KBM-7 (cell line): ENCODE measurements around the gene SEPTIN7.
"Not testable (repeated sequence)": the region's sequence is repeated elsewhere in the genome, so short reads cannot be mapped to it uniquely, and the experiment has no call there.

Experiments used
- DNase-seq: peaks from one replicate; pipeline ENCODE4 v3.0.0-alpha.2; 2015
- in situ Hi-C: fragments of 300-500 bp; cut with MboI; formaldehyde crosslinking; loops from 2 replicates; pipeline ENCODE4 v1.14.3; 2020; ENCODE audit warnings: low sequenced_read_pairs, low pct_unique_long_range_greater_than_20kb, mixed read lengths

Gene SEPTIN7

DNA sequence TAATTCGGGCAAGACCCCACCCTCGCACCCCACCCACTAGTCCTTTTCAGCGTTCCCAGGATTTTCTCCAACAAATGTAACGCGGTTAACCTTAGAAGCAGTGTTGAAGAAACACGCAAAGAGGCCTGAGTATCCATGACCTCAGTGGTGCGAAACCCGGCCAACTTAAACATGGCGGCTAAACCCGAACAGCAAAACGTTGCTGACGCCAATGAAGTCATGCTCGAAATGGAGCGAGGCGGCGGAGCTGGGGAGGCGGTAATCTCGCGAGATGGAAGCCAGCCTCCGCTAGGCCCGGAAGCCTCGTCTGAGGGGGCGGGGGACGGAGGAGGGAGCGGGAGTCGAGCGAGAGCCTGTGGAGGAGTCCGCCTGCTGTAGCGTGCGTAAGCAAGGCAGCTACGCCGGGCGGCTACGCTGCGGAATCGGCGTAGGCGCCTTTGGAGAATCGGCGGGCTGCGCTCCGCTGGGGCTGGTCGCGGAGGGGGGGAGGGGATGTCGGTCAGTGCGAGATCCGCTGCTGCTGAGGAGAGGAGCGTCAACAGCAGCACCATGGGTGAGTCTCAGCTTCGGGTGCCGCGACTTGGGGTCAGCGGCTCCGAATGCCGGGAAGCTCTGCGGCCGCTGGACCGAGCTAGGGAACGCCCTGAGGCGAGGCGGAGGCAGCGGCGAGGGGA, at the start of gene SEPTIN7:
Gene SEPTIN7, plus strand, starts transcription at position 340 of the 674 bp plus-strand sequence. Its CDS starts 153 bp downstream, at position 493.
- DNase-seq = peak; percentile 99
- in situ Hi-C loops = no loop called here

DNA sequence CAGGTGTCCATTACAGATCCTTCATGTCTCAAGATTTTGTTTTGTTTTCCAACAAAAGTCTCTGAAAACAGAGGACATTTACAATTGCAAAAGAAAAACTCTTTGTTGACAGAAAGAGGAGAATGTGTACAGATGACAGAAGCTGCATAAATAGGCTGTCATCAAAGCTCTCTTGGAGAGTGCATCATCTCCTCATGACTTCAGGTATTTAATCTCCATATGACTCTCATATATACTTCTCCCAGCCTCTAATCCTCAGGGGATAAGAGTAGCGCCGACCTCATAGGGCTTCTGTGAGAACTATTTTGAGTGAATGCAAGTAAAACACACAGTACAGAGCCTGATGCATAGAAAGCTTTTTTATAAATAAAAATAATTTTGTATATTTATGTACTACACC, 48.1 kb upstream of the SEPTIN7 start:
- DNase-seq = no peak
- in situ Hi-C loops = no loop called here

- in situ Hi-C loops = no loop called here
- DNase-seq = no peak
Measured at GRCh38 chr7:35753761-35754603, 46.9 kb upstream of the SEPTIN7 start.

DNA sequence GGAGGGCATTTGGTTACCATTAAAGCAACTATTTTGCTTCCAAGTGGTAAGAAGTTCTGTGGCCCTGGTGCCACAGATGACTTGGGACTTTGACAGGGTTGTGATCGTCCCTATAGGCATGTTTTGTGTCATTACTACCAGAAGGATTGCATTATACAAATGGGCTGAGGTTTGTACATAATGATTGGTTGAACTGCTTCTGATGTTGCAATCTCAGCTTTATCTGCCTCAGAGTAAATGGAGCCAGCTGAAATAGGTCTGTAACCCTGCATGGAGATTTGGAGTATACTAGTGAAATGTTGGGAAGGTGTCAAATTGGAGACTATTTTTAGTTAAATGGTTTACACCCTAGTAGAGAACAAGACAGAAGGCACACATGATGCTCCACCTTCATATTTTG, 46.1 kb upstream of the SEPTIN7 start:
- DNase-seq = no peak
- in situ Hi-C loops = no loop called here

GRCh38 chr7:35755711-35756110, 45.1 kb upstream of the SEPTIN7 start:
- in situ Hi-C loops = no loop called here
- no peak for DNase-seq

- in situ Hi-C loops, DNase-seq: not testable (repeated sequence)
Measured at GRCh38 chr7:35756453-35756852, 44.4 kb upstream of the SEPTIN7 start.

DNA sequence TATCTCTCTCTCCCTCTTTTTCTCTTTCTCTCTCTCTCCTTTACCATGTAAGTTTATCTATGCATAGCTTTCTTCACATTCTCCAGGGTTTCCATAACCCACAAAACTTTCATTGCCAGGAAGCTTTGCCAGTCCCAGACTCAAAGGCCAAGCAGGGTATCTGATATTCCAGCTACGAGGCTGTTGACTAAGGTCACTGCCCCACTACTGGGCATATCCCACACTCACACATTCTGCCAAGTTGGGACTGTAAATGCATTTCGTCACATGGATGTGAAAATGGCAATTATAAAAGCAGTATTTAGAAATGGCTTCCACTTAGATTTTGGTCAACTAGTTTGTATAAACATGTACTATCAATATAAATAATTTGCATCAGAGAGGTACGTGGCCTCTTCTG, 43.3 kb upstream of the SEPTIN7 start:
- DNase-seq = no peak
- in situ Hi-C loops = no loop called here

- peak; percentile 92 for DNase-seq
- in situ Hi-C loops = no loop called here
Measured at GRCh38 chr7:35758421-35758820, 42.4 kb upstream of the SEPTIN7 start.

DNA sequence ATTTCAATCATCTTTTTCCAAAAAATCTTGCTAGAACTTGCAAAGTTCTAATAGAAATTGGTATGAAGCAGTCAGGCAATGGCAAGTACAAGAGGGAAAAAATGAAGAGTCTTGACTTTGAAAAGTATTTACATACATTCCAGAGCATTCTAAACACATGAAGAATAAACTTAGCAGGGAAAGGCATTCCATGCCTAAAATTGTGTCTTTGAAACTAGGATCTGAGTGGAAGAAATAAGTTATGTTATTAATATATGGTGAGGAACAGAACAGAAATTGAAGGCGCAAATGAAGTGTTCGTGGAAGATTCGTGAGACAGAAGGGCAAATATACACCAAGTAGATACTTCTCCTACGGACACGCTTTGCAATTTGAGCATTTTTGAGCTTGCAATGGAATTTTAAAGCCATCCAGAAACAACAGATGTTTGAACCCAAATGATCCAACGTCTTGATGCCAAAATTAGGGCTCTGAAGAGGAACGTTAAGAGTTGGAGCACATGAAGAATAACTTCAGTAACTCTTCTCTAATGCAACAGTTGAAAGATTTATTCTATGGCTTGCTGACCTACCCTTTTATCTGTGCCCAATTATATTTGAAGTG, 40.6 kb upstream of the SEPTIN7 start:
- DNase-seq = no peak
- in situ Hi-C loops = no loop called here

GRCh38 chr7:35761871-35762677, 38.8 kb upstream of the SEPTIN7 start:
- peak; percentile 85 for DNase-seq
- in situ Hi-C loops = no loop called here

GRCh38 chr7:35762781-35763180, 38.1 kb upstream of the SEPTIN7 start:
- in situ Hi-C loops = no loop called here
- no peak for DNase-seq

- DNase-seq = no peak
- in situ Hi-C loops = no loop called here
Measured at GRCh38 chr7:35768346-35768745, 32.5 kb upstream of the SEPTIN7 start.

DNA sequence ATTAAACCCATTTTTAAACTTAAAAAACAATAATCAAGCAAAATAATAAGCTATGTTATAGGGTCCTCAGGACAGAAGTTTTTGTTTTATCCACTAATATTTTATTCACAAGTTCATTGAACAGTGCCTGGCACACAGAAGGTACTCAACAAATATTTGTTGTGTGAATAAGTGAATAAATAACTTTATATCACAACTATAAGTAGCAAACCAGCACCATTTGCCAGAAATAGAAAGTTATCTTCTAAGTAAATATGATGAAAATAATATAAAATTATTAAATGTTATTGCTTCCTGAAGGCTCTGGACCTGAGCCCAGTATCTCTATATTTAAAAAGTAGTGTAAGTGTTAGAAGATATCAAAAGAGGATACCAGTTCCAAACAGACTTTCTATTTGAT, 29.1 kb upstream of the SEPTIN7 start:
- in situ Hi-C loops = no loop called here
- no peak for DNase-seq

- no peak for DNase-seq
- in situ Hi-C loops = no loop called here
Measured at GRCh38 chr7:35773994-35774393, 26.9 kb upstream of the SEPTIN7 start.

GRCh38 chr7:35776686-35777085, 24.2 kb upstream of the SEPTIN7 start:
- in situ Hi-C loops = no loop called here
- no peak for DNase-seq

DNA sequence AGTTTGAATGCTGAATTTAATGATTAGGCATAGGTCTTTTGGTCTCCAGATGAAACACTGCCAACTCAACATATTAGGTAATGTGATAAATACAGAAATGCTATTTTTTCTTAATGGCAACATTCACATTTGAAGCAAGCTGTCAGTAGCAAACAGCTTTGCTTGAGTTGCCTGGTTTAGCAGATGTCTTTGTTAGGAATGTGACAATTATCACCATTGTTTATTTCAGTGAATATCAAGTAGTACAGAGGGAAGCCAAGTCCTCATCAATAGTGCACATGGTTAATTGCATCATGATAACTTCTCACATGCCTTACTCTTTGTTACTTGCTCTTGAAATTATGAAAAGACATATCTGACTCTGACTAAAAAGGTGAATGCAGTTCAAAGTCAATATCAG, 23.7 kb upstream of the SEPTIN7 start:
- DNase-seq = no peak
- in situ Hi-C loops = no loop called here

DNA sequence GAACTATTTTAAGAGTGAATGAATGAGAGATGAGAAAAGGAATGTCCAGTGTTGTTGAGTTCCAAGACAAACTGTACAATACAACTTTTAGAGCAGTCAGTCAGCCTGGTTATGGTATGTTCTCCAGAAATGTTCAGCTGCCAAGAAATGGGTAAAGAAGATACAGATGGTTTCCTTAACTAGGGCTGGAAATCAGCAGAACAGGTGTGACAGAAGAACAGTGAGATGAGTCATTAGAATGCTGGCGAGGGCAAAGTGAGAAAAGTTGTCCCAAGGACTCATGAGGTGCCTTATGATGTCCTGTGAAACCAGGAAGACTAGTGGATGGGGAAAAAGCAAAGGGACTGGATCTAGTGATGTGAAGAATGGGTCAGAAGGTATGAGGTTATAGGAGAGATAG, 20.8 kb upstream of the SEPTIN7 start:
- in situ Hi-C loops = no loop called here
- DNase-seq = no peak

- no peak for DNase-seq
- in situ Hi-C loops = no loop called here
Measured at GRCh38 chr7:35781200-35781701, 19.6 kb upstream of the SEPTIN7 start.

DNA sequence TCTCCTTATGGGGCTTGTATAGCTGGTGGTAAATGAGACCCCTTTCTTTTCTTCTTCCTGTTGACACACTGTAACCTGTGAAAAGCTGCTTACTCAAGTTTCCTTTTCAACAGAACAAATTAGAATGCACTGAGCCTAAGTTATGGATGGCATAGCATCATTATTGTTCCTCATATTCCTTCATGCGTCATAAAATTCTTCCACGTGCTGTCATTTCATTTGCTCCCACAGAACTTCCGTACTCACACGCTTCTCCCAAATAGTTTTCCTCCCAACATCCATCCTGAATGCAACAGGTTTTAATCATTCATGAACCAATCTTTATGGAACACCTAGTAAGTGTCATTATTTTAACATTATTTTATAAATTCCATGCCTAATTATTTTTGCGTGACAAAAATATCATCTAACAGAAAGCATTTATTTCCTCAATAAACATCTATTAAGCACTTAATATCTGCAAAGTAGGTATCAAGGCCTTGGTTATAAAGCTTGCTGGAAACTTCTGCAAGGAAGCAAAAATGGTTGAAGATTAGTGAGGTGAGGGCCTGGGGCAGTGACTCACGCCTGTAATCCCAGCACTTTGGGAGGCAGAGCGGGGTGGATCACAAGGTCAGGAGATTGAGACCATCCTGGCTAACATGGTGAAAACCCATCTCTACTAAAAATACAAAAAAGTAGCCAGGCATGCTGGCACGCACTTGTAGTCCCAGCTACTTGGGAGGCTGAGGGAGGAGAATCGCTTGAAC, 18.9 kb upstream of the SEPTIN7 start:
- DNase-seq = no peak
- in situ Hi-C loops = no loop called here
